CD4-positive, alpha-beta T cell treated with Interleukin-12 subunit alpha and Interleukin-12 subunit beta, for 1 hour (primary cell): Measurements from ENCODE around the gene COL4A1.

Experiments
- DNase-seq: peaks from one replicate; pipeline ENCODE4 v3.0.0-alpha.2; 2020

The COL4A1 gene

DNA sequence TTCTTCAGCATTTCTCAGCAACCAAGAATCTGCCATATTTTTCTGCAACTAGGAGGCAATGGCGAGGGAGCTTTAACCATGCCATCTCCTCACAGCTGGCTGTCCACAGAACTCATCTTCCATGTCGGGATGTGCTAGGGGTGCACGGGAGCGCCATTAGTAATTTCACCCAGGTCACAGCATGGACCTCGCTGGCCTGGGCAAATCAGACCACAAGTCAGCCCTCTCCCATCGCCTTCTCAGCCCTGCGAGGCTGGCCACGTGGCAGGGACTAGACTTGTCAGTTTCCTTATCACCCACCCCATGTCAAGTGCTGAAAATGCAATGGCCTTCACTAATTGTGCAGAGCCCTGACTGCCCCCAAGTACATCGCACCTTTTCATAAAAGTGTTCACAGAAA lies 15.7 kb downstream of the COL4A1 start:
- no peak for DNase-seq

DNA sequence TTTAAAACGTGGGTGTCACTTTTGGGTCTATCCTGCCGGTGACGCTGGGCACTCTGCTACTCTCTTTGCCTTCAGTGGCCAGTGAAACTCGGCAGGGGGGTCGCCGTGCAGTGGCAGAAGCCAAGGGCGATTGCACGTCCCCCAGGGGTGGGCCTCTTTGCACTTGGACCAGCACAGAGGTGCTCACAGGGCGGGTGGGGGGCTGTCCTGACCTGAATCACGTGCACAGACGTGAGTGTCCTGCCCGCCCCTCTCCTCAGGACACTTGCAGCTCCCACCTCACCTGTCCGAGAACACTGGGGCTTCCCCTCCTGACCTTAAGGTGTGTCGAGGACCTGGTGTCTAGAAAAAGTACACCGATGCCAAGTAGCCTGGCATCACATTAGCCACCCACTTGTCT lies 16.1 kb downstream of the COL4A1 start:
- no peak for DNase-seq

DNA sequence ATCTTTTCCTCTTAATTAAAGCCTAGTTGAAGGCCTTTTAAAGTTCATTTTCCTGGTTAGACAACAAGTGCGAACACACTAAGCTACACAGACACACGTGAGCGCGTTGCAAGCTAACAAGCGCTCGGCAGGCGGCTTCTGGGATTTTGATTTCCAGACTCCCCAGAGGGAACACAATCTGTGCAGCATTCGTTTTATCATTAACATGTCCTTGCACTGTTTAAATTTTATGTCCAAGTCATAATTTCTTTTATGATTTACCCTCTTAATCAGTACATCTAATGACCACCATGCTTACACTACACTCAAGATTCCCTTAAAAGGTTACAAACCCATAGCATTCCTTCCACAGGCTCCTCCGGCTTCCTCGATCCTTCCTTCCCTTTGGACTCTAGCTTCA lies 16.8 kb downstream of the COL4A1 start:
- DNase-seq = no peak

DNA sequence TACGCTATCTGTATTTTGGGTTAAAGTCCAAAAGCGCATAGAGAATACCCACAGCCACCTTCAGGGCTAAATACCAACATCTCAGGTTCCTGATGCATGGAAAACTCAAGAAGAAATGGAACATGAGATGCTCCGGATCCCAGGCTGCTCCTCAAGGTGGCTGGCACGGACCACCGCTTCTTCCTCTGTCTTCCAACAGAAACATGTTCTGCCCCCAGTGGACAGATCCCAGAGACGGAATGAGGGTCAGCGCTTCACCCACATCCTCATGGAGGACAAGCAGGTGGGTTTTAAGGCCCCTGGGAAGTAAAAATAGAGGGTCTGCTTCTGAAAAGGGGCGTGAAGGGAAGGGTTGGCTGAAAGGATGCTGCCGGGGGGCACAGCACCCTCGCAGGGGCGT lies 17.3 kb downstream of the COL4A1 start:
- DNase-seq = no peak

DNA sequence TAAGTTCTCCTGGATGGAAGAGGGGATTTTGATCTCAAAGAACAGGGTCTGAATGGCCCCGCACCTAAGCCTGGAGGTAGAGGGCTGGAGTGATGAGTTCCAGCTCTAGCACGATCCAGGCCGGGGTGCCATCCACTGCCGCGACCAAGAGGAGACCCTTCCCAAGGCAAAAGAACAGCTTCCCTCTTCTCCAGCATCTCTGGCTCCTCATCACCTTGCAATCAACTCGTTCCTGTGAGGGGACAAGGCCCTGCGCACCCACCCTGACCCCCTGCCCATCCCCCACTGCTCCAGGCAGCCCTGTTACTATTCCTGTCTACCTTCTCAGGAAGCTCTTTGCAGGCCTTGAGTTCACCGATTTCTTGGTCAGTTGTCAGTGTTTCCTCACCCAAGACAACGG lies 17.8 kb downstream of the COL4A1 start:
- DNase-seq = no peak

DNA sequence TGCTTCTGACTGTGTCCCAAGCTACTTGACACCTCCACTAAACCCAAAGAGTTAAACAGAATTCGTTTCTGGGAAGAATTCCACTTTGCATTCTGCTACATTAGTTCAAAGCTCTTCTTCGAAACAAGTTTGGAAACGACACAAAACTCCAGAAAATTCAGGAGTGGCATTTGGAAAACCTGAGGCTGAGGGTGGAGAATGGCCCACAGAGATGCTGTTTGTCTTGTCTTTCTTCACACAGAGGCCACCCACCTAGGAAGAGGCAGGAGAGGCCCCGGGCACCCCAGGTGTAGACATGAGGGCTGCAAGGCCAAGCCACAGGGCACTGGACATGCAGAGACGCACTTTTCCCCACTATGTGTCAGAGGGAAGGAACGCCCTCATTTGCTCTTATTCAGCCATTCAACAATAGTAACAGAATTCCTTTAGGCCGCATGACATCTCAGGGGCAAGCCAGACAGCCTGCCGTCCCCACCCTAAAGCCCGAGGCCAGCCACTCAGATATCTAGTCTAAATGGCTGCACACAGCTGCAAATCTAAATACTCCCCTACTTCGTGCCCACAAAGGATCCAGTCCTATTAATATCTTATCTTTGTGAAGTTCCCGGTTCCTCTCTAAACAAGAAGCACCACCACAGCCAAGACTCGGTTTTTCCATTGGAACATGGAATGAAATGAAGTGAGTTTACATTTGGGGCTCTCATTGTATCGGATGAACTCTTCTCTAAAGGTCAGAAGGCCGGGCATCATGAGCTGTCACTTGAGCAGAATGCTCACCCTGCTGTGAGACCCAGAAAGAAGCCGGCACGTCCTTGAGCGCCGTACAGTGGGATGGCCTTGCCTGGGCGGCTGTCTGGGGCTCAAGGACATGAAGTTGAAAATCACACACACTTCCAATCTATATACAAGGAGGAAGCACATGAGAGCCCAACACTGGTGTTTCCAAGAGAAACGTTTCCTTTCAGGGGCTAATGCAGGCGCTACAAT lies 19.8 kb downstream of the COL4A1 start:
- no peak for DNase-seq

DNA sequence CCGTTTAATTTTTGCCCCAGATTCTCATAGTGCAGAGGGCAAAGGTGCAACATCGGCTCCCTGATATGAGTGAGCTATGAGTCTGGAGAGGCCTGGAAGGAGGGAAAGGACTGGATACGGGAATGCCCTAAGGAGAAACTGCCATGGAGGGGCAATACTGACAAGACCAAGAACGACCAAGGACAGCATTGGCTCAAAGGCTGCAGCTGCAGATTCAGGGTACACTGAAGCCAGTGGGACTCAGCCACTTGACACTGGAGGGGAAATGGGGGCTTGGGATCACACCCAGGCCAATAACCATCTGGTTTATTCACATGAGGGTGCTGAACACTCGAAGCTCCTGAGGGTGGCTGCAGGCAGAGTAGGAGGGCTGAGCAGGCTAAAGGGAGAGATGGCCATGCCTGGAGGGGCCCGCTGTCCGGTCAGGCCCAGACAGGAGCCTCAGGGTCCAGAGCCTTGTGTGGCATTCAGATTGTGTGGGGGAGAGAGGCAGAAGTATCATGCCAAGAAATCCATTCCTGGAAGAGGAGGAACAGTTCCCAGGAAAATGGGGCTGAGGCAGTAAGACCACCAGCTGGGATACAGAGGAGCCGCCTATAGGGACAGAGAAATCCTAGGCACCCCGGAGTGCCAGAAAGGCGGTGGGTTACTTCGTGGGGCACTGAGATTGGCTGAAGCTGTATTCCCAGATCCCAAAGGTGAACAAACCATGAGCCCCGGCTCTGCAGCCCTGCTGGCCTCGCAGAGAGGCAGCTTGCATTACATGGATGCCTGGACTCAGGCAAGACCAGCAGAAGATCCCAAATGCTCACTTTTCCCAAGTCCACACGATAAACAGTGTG lies 20.7 kb downstream of the COL4A1 start:
- DNase-seq = no peak

DNA sequence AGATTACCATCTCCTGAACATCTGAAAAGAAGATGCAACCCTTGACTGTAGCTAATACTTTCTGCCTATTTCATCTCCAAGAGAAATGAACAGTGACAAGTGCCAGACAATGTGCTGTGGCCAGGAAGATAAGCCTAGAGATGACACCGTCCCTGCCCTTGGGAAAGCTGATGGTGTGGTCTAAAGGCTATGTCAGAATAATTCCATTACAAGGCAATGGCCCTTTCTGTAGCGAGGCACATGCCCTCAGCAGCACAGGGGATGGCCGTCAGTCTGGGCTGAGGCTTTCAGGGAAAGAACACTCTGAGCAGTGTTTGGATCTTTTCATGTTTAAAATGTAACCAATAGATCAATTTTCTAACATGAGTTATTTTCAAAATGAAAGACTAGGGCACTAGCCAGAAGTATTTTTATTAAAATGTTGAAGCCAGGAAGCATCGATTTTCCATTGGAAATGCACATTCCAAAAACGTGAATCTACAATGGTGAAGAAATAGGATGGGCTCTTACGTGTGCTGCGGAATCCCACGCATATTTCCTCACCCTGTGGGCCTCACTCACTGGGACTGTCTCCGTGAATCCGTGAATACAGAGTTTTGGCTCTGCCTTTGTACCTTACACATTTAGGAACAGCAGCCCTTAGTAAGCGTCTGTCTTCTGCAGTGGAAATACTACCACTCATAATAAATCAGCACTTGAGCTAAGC lies 22.0 kb downstream of the COL4A1 start:
- no peak for DNase-seq

DNA sequence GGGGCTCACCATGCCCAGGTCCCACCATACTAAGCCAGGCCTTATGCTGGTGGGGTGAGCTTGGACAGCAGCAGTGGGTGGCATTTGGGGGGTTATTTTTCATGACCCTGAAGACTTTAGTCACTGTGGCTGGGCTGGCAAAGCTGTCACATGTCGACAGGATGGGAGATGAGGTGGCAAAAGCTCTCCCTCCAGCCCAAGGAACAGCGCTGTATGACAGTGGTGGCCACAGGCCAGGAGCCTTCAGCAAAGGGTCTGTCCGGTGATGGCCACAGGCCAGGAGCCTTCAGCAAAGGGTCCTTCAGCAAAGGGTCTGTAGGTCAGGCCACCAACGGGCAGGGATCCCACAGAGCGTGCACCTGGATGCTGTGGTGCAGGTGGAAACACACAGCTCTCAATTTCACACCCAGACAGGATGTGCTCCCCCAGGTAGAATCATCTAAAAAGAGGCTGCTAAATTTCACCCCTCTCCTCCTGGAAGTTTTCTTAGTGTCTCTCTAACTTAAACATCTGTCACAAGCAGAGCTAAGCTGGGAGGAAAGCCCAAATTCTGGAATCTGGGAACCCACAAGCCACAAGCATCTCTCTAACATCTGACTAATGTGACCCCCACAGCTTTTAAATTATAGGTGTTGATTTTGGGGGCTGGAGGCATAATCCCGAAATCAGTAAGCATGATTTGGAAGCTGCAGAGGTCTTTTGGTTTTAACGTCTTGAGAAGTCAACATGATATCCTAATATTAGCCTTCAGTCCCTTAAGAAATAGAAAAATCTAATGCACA lies 23.0 kb downstream of the COL4A1 start:
- DNase-seq = no peak

DNA sequence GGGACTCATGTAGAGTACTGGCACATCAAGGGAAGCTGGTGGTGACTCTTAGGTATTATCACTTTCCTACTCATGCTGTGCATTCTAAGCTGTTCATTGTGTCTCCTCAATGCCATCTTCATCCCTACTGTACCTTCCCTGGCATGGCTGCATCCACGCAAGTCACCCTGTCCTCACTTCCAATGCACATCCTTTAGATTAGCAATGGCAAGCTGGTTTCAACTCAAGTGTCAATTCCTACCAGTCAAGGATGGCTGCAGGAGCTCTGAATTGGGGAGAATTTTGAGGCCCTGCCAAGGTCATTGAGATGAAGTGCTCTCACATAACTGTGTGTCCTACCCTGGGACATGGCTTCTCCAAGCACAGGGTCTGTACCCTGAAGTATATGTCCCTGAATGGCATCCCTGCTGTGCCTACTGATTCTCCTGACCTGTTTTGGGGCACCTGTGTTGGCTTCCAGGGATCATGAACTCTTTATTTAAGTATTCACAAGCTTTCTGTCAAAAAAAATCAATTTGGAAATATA lies 24.6 kb downstream of the COL4A1 start:
- no peak for DNase-seq

DNA sequence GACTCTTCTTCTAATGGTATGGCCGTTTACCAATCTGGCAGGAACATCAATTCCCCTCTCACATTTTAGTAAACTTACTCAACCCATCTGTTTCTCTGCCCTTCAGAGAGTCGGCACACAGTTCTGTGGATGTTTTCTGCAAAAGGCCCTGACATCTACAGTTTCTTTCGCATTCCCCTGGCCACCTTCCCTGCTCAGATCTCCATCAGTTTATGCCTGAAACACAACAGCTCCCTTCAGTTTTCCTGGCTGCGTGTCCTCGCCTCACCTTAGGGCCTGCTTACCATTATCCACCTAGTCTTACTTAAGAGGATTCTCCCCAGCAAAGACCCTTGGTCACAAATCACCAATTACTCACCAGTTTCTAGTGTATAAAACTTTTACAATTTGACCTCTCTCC lies 25.2 kb downstream of the COL4A1 start:
- no peak for DNase-seq

DNA sequence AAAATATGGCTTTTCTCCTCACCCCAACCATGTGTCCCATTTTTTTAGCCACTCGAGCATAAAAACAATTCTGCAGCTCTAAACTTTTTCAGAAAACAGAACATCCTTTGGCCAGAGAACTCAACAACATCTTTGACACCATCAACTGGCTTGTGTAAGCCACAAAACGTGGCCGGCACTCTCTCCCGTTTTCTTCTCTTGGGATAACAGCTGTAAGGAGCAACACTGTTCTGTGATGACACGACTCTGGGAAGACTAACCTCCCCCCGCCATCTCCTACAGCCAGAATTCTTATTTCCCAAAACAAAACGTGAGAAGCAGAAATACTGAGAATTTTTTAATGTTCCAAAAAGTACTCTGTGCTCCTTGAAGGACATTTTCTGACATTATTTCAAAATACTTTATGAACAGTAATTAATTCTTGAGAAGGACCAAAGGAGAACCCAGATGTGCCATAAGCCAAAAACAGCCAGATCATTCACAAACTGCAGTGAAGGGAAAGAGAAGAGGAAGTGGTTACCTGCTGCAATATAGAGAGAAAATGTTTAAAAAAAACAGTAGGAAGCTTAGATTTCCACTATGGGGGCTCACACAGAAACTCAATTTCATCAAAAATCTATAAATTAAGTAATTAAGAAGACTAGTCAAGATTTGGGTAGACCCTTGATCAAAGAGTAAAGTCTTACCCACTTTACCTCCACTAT lies 25.8 kb downstream of the COL4A1 start:
- DNase-seq = no peak

DNA sequence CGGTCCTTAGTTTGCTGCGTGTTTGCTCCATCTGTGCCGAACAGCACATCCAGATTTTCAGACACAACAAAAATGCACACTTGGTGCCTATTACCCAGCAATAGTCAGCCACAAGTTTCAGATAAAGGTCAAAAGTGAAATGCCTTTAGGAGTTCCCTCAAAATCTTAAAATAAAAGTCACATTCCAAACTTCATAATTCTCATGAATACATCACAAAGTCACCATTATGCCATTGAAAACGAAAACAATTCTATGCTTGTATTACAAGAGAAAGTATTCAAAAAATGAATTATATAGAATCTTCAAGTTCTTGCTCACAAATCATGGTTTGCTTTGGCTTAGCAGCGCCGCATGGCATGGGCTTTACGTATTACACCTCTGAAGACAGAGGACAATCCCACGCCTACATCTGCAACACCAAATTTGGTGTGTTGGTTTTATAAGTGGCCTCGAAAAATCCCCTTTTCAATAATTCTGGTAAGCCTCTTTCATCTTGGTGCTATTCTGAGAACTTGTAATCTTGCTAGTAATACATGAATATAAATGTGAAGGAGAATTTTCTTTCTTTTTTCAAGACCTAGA lies 26.6 kb downstream of the COL4A1 start:
- no peak for DNase-seq

DNA sequence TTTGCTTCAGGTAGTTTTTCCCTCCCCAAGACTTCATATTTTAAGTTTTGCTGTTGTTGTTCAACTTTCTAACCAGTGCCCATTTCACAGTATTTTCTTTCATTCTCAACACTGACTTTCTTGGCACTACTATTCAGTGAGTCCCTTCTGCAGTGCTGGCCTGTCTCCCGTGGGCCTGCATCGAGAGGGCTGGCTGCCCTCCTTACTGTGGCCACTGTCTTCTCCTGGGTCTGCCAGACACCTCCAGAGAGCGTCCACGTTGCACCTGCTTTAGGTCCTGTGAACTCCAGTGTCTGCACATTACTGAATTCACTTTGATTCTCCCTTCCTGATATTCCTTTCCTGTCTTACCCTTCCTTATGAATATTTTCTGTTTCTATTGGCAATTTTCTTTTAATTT lies 27.3 kb downstream of the COL4A1 start:
- DNase-seq = no peak

DNA sequence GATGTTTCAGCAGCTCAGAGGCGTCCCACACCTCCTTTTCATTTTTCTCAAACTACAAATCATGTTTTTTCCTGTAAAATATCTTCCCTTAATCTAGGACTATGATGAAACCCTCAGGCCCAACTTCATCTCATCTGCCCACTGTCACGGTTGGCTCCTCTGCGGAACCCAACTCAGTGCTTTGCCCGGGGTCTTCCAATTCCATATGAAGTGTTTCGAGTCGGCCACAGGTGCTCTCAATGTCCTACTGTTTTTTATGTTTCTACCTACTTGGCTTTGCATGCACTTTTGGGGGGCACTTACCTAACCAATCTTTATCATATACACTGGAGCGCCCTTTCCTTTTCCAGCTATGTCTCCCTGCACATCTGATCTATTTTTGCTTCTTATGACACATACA lies 28.1 kb downstream of the COL4A1 start:
- no peak for DNase-seq

DNA sequence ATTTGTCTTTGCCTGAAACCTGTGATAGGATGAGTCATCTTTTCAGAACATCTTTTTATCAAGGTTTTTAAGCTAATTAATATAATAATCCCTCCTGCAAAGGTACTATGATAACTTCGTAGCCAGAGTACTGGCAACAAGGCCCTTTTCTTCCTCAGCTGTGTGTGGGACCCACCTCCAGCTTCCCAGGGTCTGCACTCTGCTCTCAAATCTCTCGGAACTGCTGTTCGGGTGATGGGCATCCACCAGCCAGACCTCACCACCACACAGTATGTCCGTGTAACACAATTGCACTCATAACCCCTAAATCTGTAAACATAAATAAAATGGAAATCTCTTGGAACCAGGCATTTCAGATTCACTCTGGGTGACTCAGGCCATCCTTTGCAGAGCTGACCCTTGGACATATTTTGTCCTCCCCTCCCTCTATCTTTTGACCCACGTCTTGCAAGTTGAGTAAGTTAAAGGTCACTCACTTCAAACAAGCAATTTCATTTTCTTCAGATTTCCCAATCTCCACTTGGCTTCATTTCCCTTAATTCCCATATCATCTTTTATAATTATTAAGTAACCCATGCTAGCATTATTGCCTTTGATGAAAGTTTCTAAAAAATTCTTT lies 29.5 kb downstream of the COL4A1 start:
- no peak for DNase-seq

DNA sequence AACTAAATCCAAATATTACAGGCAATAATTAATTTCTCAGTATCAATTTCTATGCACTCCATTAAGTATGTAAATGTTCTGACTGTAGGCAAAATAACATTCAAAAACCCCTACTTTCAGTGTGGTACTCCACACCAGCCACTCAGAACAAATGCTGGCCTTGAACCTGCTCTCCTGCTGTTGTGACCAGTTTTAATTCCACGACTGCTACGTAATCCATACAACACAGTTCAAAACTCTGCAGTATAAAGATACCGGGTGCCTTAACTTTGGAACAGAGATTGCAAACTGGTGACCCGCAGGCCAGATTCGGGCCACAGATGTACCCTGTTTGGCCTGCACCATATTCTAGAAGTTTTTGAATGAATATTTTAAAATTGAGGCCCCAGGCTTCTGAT lies 30.4 kb downstream of the COL4A1 start:
- no peak for DNase-seq

DNA sequence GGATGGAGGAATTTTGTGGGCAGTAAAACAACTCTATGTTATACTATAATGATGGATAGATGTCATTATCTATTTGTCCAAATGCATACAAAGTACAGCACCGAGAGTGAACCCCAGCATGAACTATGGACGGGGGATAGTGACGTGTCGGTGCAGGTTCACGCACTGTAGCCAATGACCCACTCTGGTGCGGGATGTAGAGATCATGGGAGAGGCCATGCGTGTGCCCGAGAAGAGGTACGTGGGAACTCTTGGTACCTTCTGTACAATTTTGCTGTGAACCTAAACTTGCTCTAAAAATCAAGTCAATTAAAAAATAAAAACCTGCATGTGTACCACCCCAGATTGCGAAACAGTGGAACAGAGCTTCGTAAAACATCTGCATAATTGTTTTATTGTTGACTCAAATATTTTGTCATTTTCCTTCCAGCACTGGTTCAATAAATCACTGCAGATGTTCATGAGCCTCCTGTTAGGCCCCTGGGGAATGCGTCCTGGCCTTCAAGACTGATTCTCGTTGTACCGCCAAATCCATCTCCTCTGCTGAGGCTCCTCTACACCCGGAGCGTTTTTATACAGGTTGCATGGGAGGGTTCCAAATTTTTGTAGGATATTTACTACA lies 30.9 kb downstream of the COL4A1 start:
- no peak for DNase-seq

DNA sequence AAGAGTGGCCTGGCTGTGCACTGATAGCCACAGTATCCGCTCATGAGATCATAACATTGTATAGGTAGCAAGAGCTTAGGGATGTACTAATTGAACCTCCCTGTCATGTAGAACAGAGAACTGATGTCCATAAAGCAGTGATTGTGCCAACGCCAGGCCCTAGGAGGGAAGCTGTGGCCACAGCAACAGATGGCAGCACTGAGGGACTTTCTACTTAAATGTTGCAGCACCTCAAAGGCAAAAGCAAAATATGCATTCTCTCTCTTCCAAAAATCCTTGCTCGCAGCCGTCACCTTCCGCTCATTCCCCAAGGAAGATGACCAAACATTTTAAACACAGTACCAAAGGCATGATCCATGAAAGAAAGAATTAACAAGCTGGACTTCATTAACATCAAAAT lies 32.3 kb downstream of the COL4A1 start:
- DNase-seq = no peak

DNA sequence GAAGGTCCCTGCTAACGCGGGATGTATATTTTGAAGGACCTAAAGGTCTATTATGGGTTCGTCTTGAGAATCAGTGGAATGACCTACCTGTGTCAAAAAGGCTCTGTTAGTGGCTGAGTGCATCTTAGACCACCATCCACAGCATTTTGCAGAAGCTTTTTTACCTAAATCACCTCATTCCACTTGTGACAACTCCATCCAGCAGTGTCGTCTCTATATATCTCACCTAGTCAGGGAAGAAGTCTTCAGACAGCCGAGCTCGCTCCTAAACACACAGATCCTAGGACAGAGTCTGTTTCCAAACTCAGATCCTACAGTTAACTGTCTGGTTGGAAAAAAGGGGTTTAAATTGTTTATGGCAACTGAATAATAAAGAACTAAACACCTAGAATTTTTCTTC lies 33.7 kb downstream of the COL4A1 start:
- no peak for DNase-seq
